ENCODE results near the gene TNFRSF11A. TPM values are rescaled to one million over a fixed set of nuclear protein-coding genes. Genes with fewer than 3 reads are reported as not detected.

The TNFRSF11A gene
- total RNA-seq, 4 donors from 2014 or later = 1.4 to 3.2 (median 1.8) TPM; not detected in 1

DNA sequence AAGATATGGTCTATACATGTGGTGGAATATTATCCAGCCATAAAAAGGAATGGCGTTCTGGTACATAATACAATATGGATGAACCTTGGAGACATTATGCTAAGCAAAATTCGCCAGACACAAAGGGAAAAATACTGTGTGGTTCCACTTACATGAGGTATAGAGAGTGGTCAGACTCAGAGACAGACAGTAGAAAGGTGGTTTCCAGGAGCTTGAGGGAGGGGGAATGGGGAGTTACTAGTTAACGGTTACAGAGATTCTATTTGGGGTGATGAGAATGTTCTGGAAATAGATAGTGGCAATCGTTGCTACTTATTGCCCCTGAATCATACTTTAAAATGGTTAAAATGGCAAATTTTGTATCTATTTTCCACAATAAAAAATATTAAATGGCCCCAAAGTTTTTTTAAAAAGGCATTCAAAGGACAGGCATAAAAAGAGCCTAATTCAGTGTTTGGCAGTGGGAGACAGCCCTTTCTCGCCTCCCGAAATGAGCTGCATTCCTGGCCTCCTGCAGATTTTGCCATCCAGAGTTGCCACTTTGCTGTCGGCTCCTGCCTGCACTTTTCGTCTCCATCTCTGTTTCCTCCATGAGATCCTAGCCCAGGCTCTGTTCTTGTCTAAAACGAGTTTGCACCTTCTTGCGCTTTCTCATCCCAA is 13.5 kb downstream of the TNFRSF11A start:
- Histone ChIP-seq H3K36me3 (no peaks in the 10 kb centered on the region), H3K4me3 (no peak overlapping the region), H3K27ac (no peak overlapping the region), H3K4me1 (no peaks in the 10 kb centered on the region), H3K27me3 (peaks cover 0 to 3% (median 0%) of the 10 kb centered on the region in 3 donors), H3K9me3 (no peaks in the 10 kb centered on the region)
- in situ Hi-C loops (cut with MboI; ENCODE audit: low sequenced_read_pairs in 4 of 4) = no loop called here
- DNase-seq (no peak), ATAC-seq (no peak)
- TF ChIP-seq, protein P1, sequence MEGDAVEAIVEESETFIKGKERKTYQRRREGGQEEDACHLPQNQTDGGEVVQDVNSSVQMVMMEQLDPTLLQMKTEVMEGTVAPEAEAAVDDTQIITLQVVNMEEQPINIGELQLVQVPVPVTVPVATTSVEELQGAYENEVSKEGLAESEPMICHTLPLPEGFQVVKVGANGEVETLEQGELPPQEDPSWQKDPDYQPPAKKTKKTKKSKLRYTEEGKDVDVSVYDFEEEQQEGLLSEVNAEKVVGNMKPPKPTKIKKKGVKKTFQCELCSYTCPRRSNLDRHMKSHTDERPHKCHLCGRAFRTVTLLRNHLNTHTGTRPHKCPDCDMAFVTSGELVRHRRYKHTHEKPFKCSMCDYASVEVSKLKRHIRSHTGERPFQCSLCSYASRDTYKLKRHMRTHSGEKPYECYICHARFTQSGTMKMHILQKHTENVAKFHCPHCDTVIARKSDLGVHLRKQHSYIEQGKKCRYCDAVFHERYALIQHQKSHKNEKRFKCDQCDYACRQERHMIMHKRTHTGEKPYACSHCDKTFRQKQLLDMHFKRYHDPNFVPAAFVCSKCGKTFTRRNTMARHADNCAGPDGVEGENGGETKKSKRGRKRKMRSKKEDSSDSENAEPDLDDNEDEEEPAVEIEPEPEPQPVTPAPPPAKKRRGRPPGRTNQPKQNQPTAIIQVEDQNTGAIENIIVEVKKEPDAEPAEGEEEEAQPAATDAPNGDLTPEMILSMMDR (IDR thresholded peaks at IDR 0.05 in 4 of 5, conservative IDR thresholded peaks at IDR 0.05 in 1 of 5) = no peak
- no peak for TF ChIP-seq POLR2A (IDR thresholded peaks at IDR 0.05)
- intact Hi-C loops (cut with DNase I; ENCODE audit: low total_unique reads) = no loop called here

- Histone ChIP-seq H3K9me3 (no peaks in the 10 kb centered on the region), H3K27ac (no peak overlapping the region), H3K4me3 (no peak overlapping the region), H3K4me1 (no peaks in the 10 kb centered on the region), H3K36me3 (no peaks in the 10 kb centered on the region), H3K27me3 (peaks cover 0 to 3% (median 0%) of the 10 kb centered on the region in 3 donors)
- in situ Hi-C loops (cut with MboI; ENCODE audit: low sequenced_read_pairs in 4 of 4) (no loop called here), intact Hi-C loops (cut with DNase I; ENCODE audit: low total_unique reads) (no loop called here)
- TF ChIP-seq, protein P1 (IDR thresholded peaks at IDR 0.05 in 4 of 5, conservative IDR thresholded peaks at IDR 0.05 in 1 of 5) = no peak
- ATAC-seq (no peak), DNase-seq (no peak)
Observed at GRCh38 chr18:62339106-62339988, 14.2 kb downstream of the TNFRSF11A start.

- TF ChIP-seq, protein P1 (IDR thresholded peaks at IDR 0.05 in 4 of 5, conservative IDR thresholded peaks at IDR 0.05 in 1 of 5) = no peak
- TF ChIP-seq POLR2A (IDR thresholded peaks at IDR 0.05) = no peak
- in situ Hi-C loops (cut with MboI; ENCODE audit: low sequenced_read_pairs in 4 of 4) = no loop called here
Observed at GRCh38 chr18:62340996-62341395, 15.9 kb downstream of the TNFRSF11A start.

GRCh38 chr18:62341473-62341872 is 16.4 kb downstream of the TNFRSF11A start:
- TF ChIP-seq, protein P1 (IDR thresholded peaks at IDR 0.05 in 4 of 5, conservative IDR thresholded peaks at IDR 0.05 in 1 of 5) = no peak
- no peak for TF ChIP-seq POLR2A (IDR thresholded peaks at IDR 0.05)

More at GRCh38 chr18:62340996-62341395, 15.9 kb downstream of the TNFRSF11A start:
- Histone ChIP-seq H3K9me3 (no peaks in the 10 kb centered on the region), H3K27ac (no peak overlapping the region), H3K4me3 (no peak overlapping the region), H3K27me3 (no peaks in the 10 kb centered on the region), H3K4me1 (no peaks in the 10 kb centered on the region), H3K36me3 (no peaks in the 10 kb centered on the region)
- no peak for ATAC-seq
- no peak for DNase-seq
- intact Hi-C loops (cut with DNase I; ENCODE audit: low total_unique reads) = no loop called here

More at GRCh38 chr18:62341473-62341872, 16.4 kb downstream of the TNFRSF11A start:
- no peaks in the 10 kb centered on the region for H3K36me3 ChIP-seq
- intact Hi-C loops (cut with DNase I; ENCODE audit: low total_unique reads) = no loop called here
- no peaks in the 10 kb centered on the region for H3K27me3 ChIP-seq
- H3K4me1 ChIP-seq = no peaks in the 10 kb centered on the region
- no peaks in the 10 kb centered on the region for H3K9me3 ChIP-seq
- DNase-seq (no peak), ATAC-seq (no peak)
- in situ Hi-C loops (cut with MboI; ENCODE audit: low sequenced_read_pairs in 4 of 4) = no loop called here
- no peak overlapping the region for H3K27ac ChIP-seq
- no peak overlapping the region for H3K4me3 ChIP-seq

All from gastrocnemius medialis (tissue), 4 donors.